Nucleus accumbens (tissue), 56 donors: Measurements from ENCODE around the gene PCNX1.
"Not testable (repeated sequence)": the region's sequence is repeated elsewhere in the genome, so short reads cannot be mapped to it uniquely, and the experiment has no call there.

ENCODE experiments used
- DNase-seq, 56 donors: peaks; one replicate each; lab custom pipeline; 2025; lab: John Stamatoyannopoulos, UW

The PCNX1 gene

DNA sequence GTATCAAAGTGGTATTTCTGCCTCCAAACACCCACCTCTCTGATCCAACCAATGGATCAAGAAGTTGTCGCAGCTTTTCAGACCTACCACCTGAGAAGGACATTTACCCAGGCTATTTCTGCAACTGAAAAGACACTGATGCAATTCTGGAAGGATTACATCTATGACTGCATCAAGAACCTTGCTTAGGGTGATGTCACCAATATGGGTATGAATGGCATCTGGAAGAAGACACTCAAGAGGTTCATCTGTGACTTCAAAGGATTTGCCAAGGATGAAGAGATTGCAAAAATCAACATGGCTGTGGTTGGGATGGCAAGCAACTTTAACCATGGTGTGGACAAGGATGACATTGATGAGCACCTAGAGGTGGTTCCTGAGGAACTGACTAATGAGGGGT lies 154.2 kb downstream of the PCNX1 start:
- DNase-seq: no peak

- no peak for DNase-seq
Observed at GRCh38 chr14:71062581-71063303, 155.5 kb downstream of the PCNX1 start.

DNA sequence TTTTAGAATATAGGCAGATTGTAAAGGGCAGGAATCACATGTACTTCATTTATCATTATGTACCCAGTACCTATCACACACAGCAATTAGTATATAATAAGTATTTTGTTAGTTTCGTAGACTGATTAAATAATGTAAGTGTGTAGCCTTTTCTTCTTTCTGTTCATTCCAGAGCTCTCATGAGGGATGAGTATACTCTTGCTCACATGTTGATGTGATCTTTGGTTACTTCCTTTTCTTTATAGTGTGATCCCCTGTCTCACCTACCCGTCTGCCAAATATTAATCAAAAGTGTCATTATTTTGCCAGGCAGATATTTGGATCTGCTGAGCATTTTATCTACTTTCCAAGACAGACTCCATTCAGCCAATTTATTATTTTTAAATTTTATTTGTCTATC lies 156.1 kb downstream of the PCNX1 start:
- DNase-seq: no peak

DNA sequence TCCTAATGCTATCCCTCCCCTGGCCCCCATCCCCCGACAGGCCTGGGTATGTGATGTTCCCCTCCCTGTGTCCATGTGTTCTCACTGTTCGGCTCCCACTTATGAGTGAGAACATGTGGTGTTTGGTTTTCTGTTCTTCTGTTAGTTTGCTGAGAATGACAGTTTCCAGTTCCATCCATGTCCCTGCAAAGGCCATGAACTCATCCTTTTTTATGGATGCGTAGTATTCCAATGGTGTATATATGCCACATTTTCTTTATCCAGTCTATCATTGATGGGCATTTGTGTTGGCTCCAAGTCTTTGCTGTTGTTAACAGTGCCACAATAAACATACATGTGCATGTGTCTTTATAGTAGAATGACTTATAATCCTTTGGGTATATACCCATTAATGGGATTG lies 157.5 kb downstream of the PCNX1 start:
- DNase-seq: not testable (repeated sequence)

- no peak for DNase-seq
Observed at GRCh38 chr14:71070169-71070568, 162.9 kb downstream of the PCNX1 start.

DNA sequence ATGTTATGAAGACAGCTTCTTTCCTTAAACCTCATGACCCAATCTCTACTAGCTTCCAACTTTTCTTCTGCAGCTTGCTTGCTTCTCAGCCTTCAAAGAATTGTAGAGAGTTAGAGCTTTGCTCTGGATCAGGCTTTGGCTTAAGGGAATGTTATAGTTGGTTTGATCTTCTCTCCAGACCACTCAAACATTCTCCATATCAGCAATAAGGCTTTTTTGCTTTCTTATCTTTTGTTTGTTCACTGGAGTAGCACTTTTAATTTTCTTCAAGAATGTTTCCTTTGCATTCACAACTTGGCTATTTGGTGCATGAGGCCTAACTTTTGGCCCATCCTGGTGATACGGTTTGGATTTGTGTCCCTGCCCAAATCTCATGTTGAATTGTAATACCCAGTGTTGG lies 163.8 kb downstream of the PCNX1 start:
- no peak for DNase-seq

GRCh38 chr14:71076462-71077092 lies 169.3 kb downstream of the PCNX1 start:
- no peak for DNase-seq

DNA sequence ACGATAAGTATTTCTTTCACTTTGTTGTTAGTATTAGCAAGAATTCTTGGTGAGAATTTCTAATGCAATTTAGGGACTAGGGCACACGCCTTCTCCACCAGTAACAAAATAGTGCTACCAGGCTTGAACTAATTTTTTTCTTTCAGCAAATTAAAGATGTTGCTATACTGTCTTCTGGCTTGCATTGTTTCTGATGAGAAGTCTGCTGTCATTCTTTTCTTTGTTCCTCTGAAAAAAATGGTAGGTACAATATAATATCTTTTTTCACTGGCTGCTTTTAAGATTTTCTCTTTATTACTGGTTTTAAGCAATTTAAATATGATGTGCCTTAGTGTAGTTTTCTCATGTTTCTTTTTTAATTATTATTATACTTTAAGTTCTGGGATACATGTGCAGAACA lies 171.2 kb downstream of the PCNX1 start:
- DNase-seq: no peak

- peak in 4 of 56 donors; percentile 9 to 14 (median 10) for DNase-seq
Observed at GRCh38 chr14:71086567-71086966, 179.3 kb downstream of the PCNX1 start.

- DNase-seq: no peak
Observed at GRCh38 chr14:71089971-71090370, 182.7 kb downstream of the PCNX1 start.

GRCh38 chr14:71094722-71095121 lies 187.5 kb downstream of the PCNX1 start:
- no peak for DNase-seq

- no peak for DNase-seq
Observed at GRCh38 chr14:71096947-71097346, 189.7 kb downstream of the PCNX1 start.

DNA sequence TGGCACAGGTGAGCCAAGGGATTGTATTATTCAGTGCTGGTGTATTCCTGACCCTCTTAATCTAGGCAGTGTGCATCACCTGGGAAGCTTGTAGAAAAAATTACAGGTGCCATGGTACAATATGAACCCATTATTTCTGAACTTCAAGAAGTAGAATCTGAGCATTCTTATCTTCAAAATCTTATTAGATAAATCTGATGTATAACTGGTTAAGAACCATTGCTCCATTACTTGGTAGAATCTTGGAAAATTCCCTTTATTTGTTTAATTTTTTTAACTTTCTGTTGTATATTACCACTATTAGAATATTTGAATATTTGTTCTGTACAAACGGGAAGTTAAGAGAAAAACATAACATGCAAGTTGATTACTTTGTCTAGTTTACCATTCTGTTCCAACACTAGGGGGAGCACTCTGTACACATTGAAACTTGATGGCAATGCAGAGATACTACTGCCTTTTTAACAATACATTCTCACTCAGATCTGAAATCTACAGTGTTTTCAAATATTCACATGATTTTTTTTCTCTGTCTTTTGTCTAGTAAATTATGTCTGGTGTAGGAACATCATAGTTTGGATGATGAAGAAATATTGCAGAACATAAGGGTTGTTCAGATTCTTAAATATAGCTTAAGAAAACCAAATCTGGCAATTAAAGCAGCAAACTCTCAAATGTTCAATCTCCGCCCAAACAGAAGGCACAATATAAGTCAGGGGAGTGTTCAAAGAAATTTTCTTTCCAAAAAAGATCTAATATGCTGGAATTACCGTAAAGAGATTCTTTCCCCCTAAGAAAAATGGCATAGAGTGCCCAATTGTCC lies 196.6 kb downstream of the PCNX1 start:
- peak in 1 of 56 donors; percentile 3 for DNase-seq

DNA sequence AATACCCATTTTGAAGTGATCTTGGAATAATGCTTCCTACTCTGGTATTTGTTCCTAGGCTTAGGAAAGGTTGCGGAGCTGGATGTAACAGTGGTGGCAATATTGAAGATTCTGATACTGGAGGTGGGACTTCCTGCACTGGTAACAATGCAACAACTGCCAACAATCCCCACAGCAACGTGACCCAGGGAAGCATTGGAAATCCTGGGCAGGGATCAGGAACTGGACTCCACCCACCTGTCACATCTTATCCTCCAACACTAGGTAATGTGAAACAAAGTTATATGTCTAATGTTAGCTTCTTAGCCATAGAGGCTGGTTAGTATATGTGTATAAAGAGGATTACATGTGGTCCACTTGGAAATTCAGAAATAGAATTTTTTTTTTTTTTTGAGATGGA lies 197.9 kb downstream of the PCNX1 start:
- DNase-seq: no peak

DNA sequence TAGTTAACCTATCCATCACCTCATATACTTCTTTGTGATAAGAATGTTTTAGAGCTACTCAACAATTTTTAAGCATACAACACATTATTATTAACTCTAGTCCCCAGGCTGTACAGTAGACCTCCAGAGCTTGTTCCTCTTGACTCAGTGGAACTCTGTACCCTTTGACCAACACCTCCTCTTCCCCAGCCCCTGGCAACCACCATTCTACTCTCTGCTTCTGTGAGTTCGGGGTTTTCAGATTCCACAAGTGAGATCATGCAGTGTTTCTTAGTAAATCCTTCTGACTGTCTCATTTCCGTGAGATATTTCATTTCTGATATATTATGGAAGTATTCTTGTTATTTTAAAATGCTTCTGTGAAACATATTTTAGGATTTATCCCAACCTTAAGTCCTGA lies 200.7 kb downstream of the PCNX1 start:
- no peak for DNase-seq

GRCh38 chr14:71108398-71109119 lies 201.3 kb downstream of the PCNX1 start:
- peak in 3 of 56 donors; percentile 6 to 14 (median 10) for DNase-seq

- DNase-seq: no peak
Observed at GRCh38 chr14:71113376-71113775, 206.1 kb downstream of the PCNX1 start.

DNA sequence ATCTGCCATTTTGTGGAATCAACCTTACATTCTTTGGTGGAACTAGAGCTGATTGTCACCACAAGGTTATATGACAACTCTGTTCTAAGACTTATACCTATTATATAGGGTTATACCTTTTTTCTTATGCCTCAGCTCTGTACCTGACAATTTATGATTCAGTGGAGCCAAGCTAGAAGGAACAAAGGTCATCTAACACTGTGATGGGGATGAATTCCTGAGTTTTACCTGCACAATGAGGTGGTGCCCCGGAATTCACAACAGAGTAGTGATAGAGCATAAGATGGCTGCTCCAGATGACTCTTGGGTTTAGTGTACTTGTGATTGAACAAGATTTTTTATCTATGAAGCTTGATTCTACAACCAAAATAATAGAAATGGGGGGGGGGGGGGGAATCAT lies 207.3 kb downstream of the PCNX1 start:
- no peak for DNase-seq

- DNase-seq: no peak
Observed at GRCh38 chr14:71115306-71115705, 208.0 kb downstream of the PCNX1 start.

GRCh38 chr14:71115821-71116567 lies 208.7 kb downstream of the PCNX1 start:
- DNase-seq: no peak
